GM18505 (cell line): ENCODE data around the gene MAST4.
A peak's percentile ranks its signal among the peaks of the same experiment; 100 is the strongest.

Experiments used
- ATAC-seq: cut with Tn5 transposase; IDR thresholded peaks from one replicate; pipeline ENCODE4 v1.9.1; 2021; ENCODE audit not compliant: unreplicated experiment
- POLR2A ChIP-seq: IDR thresholded peaks from 4 replicates; pipeline ENCODE4 v1.6.1; 2011; ENCODE audit warnings: borderline replicate concordance; ENCODE audit not compliant: insufficient read depth, insufficient read length; ENCODE audit errors: extremely low read depth

Gene MAST4

GRCh38 chr5:66931651-66932050 lies 335.5 kb downstream of the MAST4 start:
- TF ChIP-seq POLR2A = no peak
- no peak for ATAC-seq

- ATAC-seq = no peak
- TF ChIP-seq POLR2A = no peak
These were observed 336.3 kb downstream of the MAST4 start for GRCh38 chr5:66932457-66932856.

GRCh38 chr5:66933066-66933465 lies 336.9 kb downstream of the MAST4 start:
- ATAC-seq = no peak
- no peak for TF ChIP-seq POLR2A

- no peak for ATAC-seq
- no peak for TF ChIP-seq POLR2A
These were observed 342.9 kb downstream of the MAST4 start for GRCh38 chr5:66939094-66939493.

GRCh38 chr5:66945389-66946349 lies 349.5 kb downstream of the MAST4 start:
- TF ChIP-seq POLR2A = no peak
- peak; percentile 95 for ATAC-seq

- no peak for ATAC-seq
- no peak for TF ChIP-seq POLR2A
These were observed 351.3 kb downstream of the MAST4 start for GRCh38 chr5:66947458-66947857.

GRCh38 chr5:66949066-66949465 lies 352.9 kb downstream of the MAST4 start:
- ATAC-seq = no peak
- TF ChIP-seq POLR2A = no peak

- no peak for ATAC-seq
- no peak for TF ChIP-seq POLR2A
These were observed 356.0 kb downstream of the MAST4 start for GRCh38 chr5:66952153-66952552.

GRCh38 chr5:66956439-66956838 lies 360.2 kb downstream of the MAST4 start:
- no peak for ATAC-seq
- TF ChIP-seq POLR2A = no peak

GRCh38 chr5:66958201-66958979 lies 362.2 kb downstream of the MAST4 start:
- ATAC-seq = no peak
- no peak for TF ChIP-seq POLR2A

GRCh38 chr5:66958980-66959641 lies 362.9 kb downstream of the MAST4 start:
- ATAC-seq = no peak
- no peak for TF ChIP-seq POLR2A

- no peak for ATAC-seq
- no peak for TF ChIP-seq POLR2A
These were observed 363.5 kb downstream of the MAST4 start for GRCh38 chr5:66959653-66960052.
